Naive thymus-derived CD8-positive, alpha-beta T cell (primary cell): ENCODE measurements around the gene NFIB. TPM values are rescaled to one million over a fixed set of nuclear protein-coding genes. Genes with fewer than 3 reads are reported as not detected.

Experiments
- ATAC-seq, 2 donors: fragments of 150-1000 bp; cut with Tn5 transposase in 1 of 2; sonication (Bioruptor Pico), chemical (Tn5 transposase) in 1 of 2; 1 replicate in 1 of 2; 2 replicates in 1 of 2; pipeline ENCODE4 v1.10.0; 2021; ENCODE audit warnings: mild to moderate bottlenecking in 2 of 2, moderate library complexity in 2 of 2
- POLR2A ChIA-PET: fragments of 350-600 bp; sonication (Branson Sonifier 250); formaldehyde crosslinking; loops from one replicate; lab custom pipeline; 2021; ENCODE audit warnings: antibody characterized with exemption; lab: Charles Lee
- DNase-seq, 10 donors: peaks; one replicate each; pipeline versions ENCODE4 v3.0.0 to v3.0.0-alpha.2; 2020 to 2022
- H3K27ac Mint-ChIP-seq, 10 donors: one replicate each; pipeline ENCODE4 v1.8.0; 2020 to 2022; ENCODE audit warnings: mild to moderate bottlenecking in 10 of 10, mixed read lengths in 10 of 10, moderate library complexity in 4 of 10, inconsistent platforms in 1 of 10
- H3K27me3 Mint-ChIP-seq, 5 donors: one replicate each; pipeline ENCODE4 v1.8.0; 2021 to 2022; ENCODE audit warnings: mixed read lengths in 5 of 5
- H3K36me3 Mint-ChIP-seq, 3 donors: one replicate each; pipeline ENCODE4 v1.8.0; 2020 to 2022; ENCODE audit warnings: mixed read lengths in 3 of 3, mild to moderate bottlenecking in 2 of 3, inconsistent platforms in 1 of 3
- H3K4me1 Mint-ChIP-seq, 4 donors: one replicate each; pipeline ENCODE4 v1.8.0; 2021 to 2022; ENCODE audit warnings: mixed read lengths in 4 of 4
- H3K4me3 Mint-ChIP-seq, 10 donors: one replicate each; pipeline ENCODE4 v1.8.0; 2020 to 2022; ENCODE audit warnings: mild to moderate bottlenecking in 10 of 10, mixed read lengths in 10 of 10, moderate library complexity in 6 of 10, inconsistent platforms in 1 of 10
- H3K9me3 Mint-ChIP-seq, 9 donors: one replicate each; pipeline ENCODE4 v1.8.0; 2020 to 2022; ENCODE audit warnings: mixed read lengths in 9 of 9, mild to moderate bottlenecking in 3 of 9, inconsistent platforms in 1 of 9, moderate library complexity in 1 of 9
- polyA plus RNA-seq, 3 donors: library from polyadenylated mRNA; unstranded; fragments of 300-500 nt; fragmentation: Illumina TruSeq; gene quantifications; one replicate each; pipeline ENCODE4 v1.2.3, GENCODE V29; 2021
- total RNA-seq, 8 experiments: library from RNA in 2 of 8; stranded (reverse) in 2 of 8; gene quantifications; one replicate each; pipeline ENCODE4 v1.2.3 and lab custom pipeline; 2021 to 2026

NFIB gene
- total and polyA plus RNA-seq, 5 experiments from 2014 or later: 0.22 TPM; not detected in 4

- Mint-ChIP-seq H3K9me3 (peaks cover 0 to 10% (median 0%) of the 10 kb centered on the region in 9 donors), H3K36me3 (no peaks in the 10 kb centered on the region), H3K4me1 (no peaks in the 10 kb centered on the region), H3K4me3 (no peak overlapping the region), H3K27ac (no peak overlapping the region), H3K27me3 (peaks cover 1 to 19% (median 2%) of the 10 kb centered on the region in 5 donors)
- DNase-seq (no peak), ATAC-seq (no peak)
- POLR2A ChIA-PET: no interaction called here
Measured at GRCh38 chr9:14216612-14217194, 97.2 kb downstream of the NFIB start.

DNA sequence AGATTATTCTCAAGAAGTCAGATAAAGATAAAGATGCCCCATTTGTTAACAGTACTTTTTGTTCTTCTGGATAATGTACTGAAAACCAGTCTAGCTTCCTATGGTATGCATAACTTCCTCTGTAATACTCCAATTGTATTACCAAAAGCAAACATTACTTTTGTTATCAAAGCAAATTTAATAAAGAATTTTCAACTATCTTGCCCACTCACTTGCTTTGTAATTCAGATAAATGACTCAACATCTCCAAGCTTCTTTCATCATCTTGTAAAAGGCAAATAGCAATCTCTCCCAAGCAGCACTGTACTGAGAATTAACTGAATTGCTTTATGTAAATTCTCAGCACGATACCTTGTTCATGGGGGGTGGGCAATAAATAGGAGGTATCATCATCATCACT lies 98.3 kb downstream of the NFIB start:
- Mint-ChIP-seq H3K4me3 (no peak overlapping the region), H3K9me3 (peaks cover 0 to 9% (median 0%) of the 10 kb centered on the region in 9 donors), H3K36me3 (no peaks in the 10 kb centered on the region), H3K27ac (no peak overlapping the region), H3K27me3 (peaks cover 0 to 15% (median 2%) of the 10 kb centered on the region in 5 donors), H3K4me1 (no peaks in the 10 kb centered on the region)
- POLR2A ChIA-PET: no interaction called here
- DNase-seq (no peak), ATAC-seq (no peak)

GRCh38 chr9:14214693-14215092 lies 99.2 kb downstream of the NFIB start:
- Mint-ChIP-seq H3K4me1 (no peaks in the 10 kb centered on the region), H3K9me3 (peaks cover 0 to 9% (median 0%) of the 10 kb centered on the region in 9 donors), H3K27me3 (peaks cover 0 to 12% (median 1%) of the 10 kb centered on the region in 5 donors), H3K27ac (no peak overlapping the region), H3K4me3 (no peak overlapping the region), H3K36me3 (no peaks in the 10 kb centered on the region)
- no peak for ATAC-seq
- POLR2A ChIA-PET: no interaction called here
- no peak for DNase-seq

GRCh38 chr9:14214065-14214684 lies 99.8 kb downstream of the NFIB start:
- Mint-ChIP-seq H3K9me3 (peaks cover 0 to 9% (median 0%) of the 10 kb centered on the region in 9 donors), H3K27ac (no peak overlapping the region), H3K4me1 (no peaks in the 10 kb centered on the region), H3K27me3 (peaks cover 0 to 12% (median 2%) of the 10 kb centered on the region in 5 donors), H3K4me3 (no peak overlapping the region), H3K36me3 (no peaks in the 10 kb centered on the region)
- ATAC-seq (no peak), DNase-seq (no peak)
- POLR2A ChIA-PET: no interaction called here

GRCh38 chr9:14213504-14213903 lies 100.4 kb downstream of the NFIB start:
- no peak overlapping the region for H3K27ac Mint-ChIP-seq
- DNase-seq (no peak), ATAC-seq (no peak)
- H3K9me3 Mint-ChIP-seq: peaks cover 0 to 9% (median 0%) of the 10 kb centered on the region in 9 donors
- no peaks in the 10 kb centered on the region for H3K4me1 Mint-ChIP-seq
- H3K4me3 Mint-ChIP-seq: no peak overlapping the region
- POLR2A ChIA-PET: no interaction called here
- H3K27me3 Mint-ChIP-seq: peaks cover 0 to 12% (median 2%) of the 10 kb centered on the region in 5 donors
- H3K36me3 Mint-ChIP-seq: no peaks in the 10 kb centered on the region

GRCh38 chr9:14212697-14213420 lies 101.1 kb downstream of the NFIB start:
- POLR2A ChIA-PET: no interaction called here
- Mint-ChIP-seq H3K36me3 (no peaks in the 10 kb centered on the region), H3K9me3 (peaks cover 0 to 9% (median 0%) of the 10 kb centered on the region in 9 donors), H3K4me1 (no peaks in the 10 kb centered on the region), H3K4me3 (no peak overlapping the region), H3K27ac (no peak overlapping the region), H3K27me3 (peaks cover 0 to 14% (median 2%) of the 10 kb centered on the region in 5 donors)
- DNase-seq (no peak), ATAC-seq (no peak)

GRCh38 chr9:14212077-14212476 lies 101.9 kb downstream of the NFIB start:
- no peak overlapping the region for H3K27ac Mint-ChIP-seq
- H3K27me3 Mint-ChIP-seq: peaks cover 0 to 18% (median 4%) of the 10 kb centered on the region in 5 donors
- peaks cover 0 to 9% (median 0%) of the 10 kb centered on the region in 9 donors for H3K9me3 Mint-ChIP-seq
- H3K36me3 Mint-ChIP-seq: no peaks in the 10 kb centered on the region
- no peaks in the 10 kb centered on the region for H3K4me1 Mint-ChIP-seq
- H3K4me3 Mint-ChIP-seq: no peak overlapping the region
- ATAC-seq (no peak), DNase-seq (no peak)
- POLR2A ChIA-PET: no interaction called here

DNA sequence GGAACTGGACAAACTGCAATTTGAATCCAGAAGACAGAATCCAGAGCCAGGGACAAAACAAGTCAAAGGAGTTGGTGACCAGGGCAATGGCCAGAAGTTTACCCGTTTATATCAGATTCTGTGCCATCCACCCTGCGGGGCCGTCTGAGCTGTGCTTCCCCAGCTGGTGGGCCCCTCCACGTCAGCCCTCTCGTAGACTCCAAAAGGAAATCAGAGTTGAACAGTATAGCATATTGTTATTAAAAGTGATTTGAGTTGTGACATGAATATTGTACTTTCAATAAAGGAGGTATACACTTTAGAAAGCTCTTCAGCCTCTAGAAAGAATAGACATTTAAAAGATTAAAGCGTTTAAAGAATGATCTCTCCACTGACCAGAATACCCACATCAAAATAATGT lies 102.4 kb downstream of the NFIB start:
- Mint-ChIP-seq H3K4me3 (no peak overlapping the region), H3K27ac (no peak overlapping the region), H3K36me3 (no peaks in the 10 kb centered on the region), H3K9me3 (peaks cover 0 to 9% (median 0%) of the 10 kb centered on the region in 9 donors), H3K4me1 (no peaks in the 10 kb centered on the region), H3K27me3 (peaks cover 0 to 20% (median 4%) of the 10 kb centered on the region in 5 donors)
- ATAC-seq (no peak), DNase-seq (no peak)
- POLR2A ChIA-PET: no interaction called here

GRCh38 chr9:14210428-14210827 lies 103.5 kb downstream of the NFIB start:
- no peak overlapping the region for H3K4me3 Mint-ChIP-seq
- POLR2A ChIA-PET: no interaction called here
- H3K36me3 Mint-ChIP-seq: no peaks in the 10 kb centered on the region
- no peak overlapping the region for H3K27ac Mint-ChIP-seq
- H3K4me1 Mint-ChIP-seq: no peaks in the 10 kb centered on the region
- DNase-seq (no peak), ATAC-seq (no peak)
- H3K9me3 Mint-ChIP-seq: peaks cover 0 to 9% (median 2%) of the 10 kb centered on the region in 9 donors
- peaks cover 0 to 27% (median 4%) of the 10 kb centered on the region in 5 donors for H3K27me3 Mint-ChIP-seq

DNA sequence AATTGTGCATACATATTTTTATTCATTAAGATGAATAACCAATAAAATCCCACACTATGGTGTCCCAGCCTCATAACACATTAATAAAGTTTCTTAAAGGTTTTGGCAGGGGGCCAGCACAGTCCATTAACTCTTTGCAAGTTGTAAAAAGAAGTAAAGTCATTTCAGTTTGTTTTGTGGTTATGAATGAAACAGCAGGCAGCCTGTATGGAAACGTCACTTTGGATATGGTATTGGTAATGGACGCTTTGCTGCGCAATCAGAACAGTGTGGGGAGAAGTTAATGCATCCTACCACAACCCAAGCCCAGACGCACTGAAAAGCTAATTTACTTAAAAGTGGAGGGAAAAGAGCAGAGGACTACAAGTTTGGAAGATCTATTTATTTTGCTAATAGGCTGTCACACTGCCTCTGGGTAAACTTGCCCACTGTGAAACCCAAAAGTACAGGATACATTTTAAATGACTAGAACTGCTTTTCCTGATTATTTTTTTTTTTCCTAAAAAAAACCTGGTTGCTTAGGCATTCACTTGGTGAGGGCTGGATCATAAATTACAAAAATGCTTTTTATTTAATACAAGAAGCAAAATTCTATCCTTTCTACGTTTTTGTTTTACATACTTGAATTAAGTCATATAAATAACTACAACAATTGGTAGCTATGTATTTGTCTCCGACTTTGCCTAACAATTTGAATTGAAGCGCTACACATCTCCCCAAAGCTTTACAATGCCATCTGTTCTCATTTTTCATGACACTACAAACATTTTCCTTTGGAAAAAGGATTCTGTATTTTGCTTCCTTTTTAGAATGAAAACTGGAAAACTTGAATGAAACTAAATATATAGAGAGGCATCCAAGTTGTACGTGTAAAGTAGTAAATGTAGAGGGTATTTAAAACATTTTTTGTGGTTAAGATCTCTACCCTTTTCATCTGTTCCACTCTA lies 104.3 kb downstream of the NFIB start:
- DNase-seq: no peak
- Mint-ChIP-seq H3K4me3 (no peak overlapping the region), H3K36me3 (no peaks in the 10 kb centered on the region), H3K27ac (no peak overlapping the region), H3K9me3 (peaks cover 0 to 8% (median 2%) of the 10 kb centered on the region in 9 donors), H3K27me3 (peaks cover 0 to 25% (median 4%) of the 10 kb centered on the region in 5 donors), H3K4me1 (no peaks in the 10 kb centered on the region)
- no peak for ATAC-seq
- POLR2A ChIA-PET: no interaction called here

DNA sequence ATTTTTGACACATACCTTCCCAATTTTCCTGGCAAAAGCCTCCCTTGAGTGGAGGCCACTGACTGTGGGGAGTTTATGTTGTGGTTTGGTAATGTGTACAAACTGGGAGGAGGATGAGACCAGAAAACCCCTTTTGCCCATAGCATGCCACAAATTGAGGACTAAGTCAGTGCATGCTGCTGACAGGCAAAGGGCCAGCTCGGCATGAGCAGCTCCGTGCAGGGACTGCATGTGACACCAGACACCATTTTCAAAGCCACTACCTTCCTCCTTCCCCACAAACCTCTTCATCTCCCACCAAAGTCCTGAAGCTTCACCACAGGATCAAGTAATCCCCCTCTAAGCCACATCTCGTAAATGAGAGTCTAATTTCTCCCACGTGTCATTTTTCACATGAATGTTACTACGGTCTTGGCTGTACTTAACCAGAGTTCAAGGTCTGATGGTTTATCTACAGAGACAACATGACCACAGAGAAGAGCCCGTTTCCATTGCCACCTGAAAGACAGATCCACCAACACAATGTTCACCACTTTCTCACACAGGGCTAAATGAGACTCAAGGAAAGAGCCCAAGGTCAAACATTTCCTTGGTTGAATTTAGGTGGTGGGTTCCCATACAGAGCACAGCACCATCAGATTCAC lies 106.5 kb downstream of the NFIB start:
- Mint-ChIP-seq H3K4me1 (no peaks in the 10 kb centered on the region), H3K27ac (no peak overlapping the region), H3K4me3 (no peak overlapping the region), H3K9me3 (peaks cover 0 to 6% (median 0%) of the 10 kb centered on the region in 9 donors), H3K36me3 (no peaks in the 10 kb centered on the region), H3K27me3 (peaks cover 0 to 15% (median 4%) of the 10 kb centered on the region in 5 donors)
- DNase-seq (no peak), ATAC-seq (no peak)
- POLR2A ChIA-PET: no interaction called here

DNA sequence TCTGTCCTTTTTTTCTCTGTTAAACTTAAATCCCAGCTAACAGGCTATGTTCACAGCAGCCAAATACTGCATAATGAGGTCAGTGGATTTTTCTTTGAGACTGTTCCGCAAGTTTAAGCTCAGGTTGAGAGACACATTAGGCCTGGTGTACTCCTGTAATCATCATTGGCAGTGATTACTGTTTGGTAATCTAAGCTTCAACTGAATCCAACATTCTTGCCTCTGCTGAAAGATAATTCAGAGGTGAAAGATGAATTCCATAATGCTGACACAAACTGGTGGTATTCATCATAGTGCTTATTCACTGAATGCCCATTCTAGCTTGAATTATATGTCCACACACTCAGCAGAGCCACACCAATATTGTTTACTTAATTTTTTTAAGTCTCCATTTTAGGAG lies 108.5 kb downstream of the NFIB start:
- POLR2A ChIA-PET: no interaction called here
- H3K4me3 Mint-ChIP-seq: no peak overlapping the region

More for the DNA sequence above, 108.5 kb downstream of the NFIB start:
- no peak for ATAC-seq
- Mint-ChIP-seq H3K36me3 (no peaks in the 10 kb centered on the region), H3K27ac (no peak overlapping the region), H3K27me3 (peaks cover 0 to 15% (median 4%) of the 10 kb centered on the region in 5 donors), H3K4me1 (no peaks in the 10 kb centered on the region), H3K9me3 (peaks cover 0 to 11% (median 3%) of the 10 kb centered on the region in 9 donors)
- DNase-seq: no peak
